ENCODE data around the gene PTPN4. TPM values are rescaled to one million over a fixed set of nuclear protein-coding genes. Genes with fewer than 3 reads are reported as not detected.
A peak's percentile ranks its signal among the peaks of the same experiment; 100 is the strongest.
"Not testable (repeated sequence)": the region's sequence is repeated elsewhere in the genome, so short reads cannot be mapped to it uniquely, and the experiment has no call there.

PTPN4 gene
- total RNA-seq, 1 experiment from 2014 or later = 80.5 TPM

DNA sequence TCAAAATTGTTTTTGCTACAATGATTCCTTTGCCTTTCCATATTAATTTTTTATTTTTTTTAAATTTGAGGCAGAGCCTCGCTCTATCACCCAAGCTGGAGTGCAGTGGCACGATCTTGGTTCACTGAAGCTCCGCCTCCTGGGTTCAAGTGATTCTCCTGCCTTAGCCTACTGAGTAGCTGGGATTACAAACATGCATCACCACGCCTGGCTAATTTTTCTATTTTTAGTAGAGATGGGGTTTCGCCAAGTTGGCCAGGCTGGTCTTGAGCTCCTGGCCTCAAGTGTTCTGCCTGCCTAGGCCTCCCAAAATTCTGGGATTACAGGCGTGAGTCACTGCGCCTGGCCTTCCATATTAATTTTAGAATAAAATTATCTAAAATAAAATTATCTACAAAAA lies 41.3 kb downstream of the PTPN4 start:
- Histone ChIP-seq H3K27me3 (ENCODE audit: insufficient read depth, low read length) (no peaks in the 10 kb centered on the region), H3K9ac (ENCODE audit: extremely low read depth, insufficient read length, low read length) (no peak overlapping the region), H3K23ac (ENCODE audit: insufficient read length, low read depth, low read length) (no peak overlapping the region), H4K5ac (ENCODE audit: insufficient read length, low read depth, low read length) (no peak overlapping the region), H3K18ac (ENCODE audit: insufficient read length, low read depth, low read length) (no peak overlapping the region), H3K9me3 (ENCODE audit: control insufficient read depth, low read depth, low read length) (no peaks in the 10 kb centered on the region), H3K4ac (ENCODE audit: low read depth, low read length) (no peak overlapping the region), H3K27ac (ENCODE audit: insufficient read length, low read depth, low read length) (no peak overlapping the region), H4K91ac (ENCODE audit: insufficient read length, low read depth, low read length) (no peak overlapping the region), H3K4me1 (ENCODE audit: insufficient read depth, low read length) (no peaks in the 10 kb centered on the region), H2BK120ac (ENCODE audit: low read depth, low read length, poor library complexity, severe bottlenecking) (no peak overlapping the region), H2BK20ac (ENCODE audit: low read depth, low read length, poor library complexity, severe bottlenecking) (no peak overlapping the region), H2BK12ac (ENCODE audit: insufficient read length, low read depth, low read length) (no peak overlapping the region), H3K23me2 (ENCODE audit: insufficient read length, low read depth, low read length, poor library complexity, severe bottlenecking) (no peaks in the 10 kb centered on the region), H4K8ac (replicated peaks; ENCODE audit: insufficient read length, low read depth, low read length) (no peak overlapping the region), H3K4me2 (ENCODE audit: insufficient read depth, insufficient read length, low read length) (no peak overlapping the region), H3T11ph (ENCODE audit: low read length) (no peak overlapping the region), H3K14ac (ENCODE audit: insufficient read depth, low read length) (no peak overlapping the region), H3K79me2 (ENCODE audit: insufficient read depth, low read length) (peaks cover 12% of the 10 kb centered on the region; the same call in 1 of the 2 replicates), H3K56ac (ENCODE audit: insufficient read length, low read depth, low read length) (no peak overlapping the region), H2BK15ac (ENCODE audit: low read depth, low read length) (no peak overlapping the region), H2BK5ac (ENCODE audit: insufficient read length, low read length) (no peak overlapping the region), H4K20me1 (ENCODE audit: control insufficient read depth, insufficient read depth, insufficient read length) (no peaks in the 10 kb centered on the region), H3K79me1 (ENCODE audit: insufficient read depth, low read depth, low read length, poor library complexity, severe bottlenecking) (no peaks in the 10 kb centered on the region), H2AFZ (ENCODE audit: low read length) (no peak overlapping the region), H2AK5ac (ENCODE audit: insufficient read length, low read length) (no peak overlapping the region)
- Mint-ChIP-seq H3K27me3 (ENCODE audit: low read depth) (no peaks in the 10 kb centered on the region), H3K9me3 (peaks cover 17 to 21% of the 10 kb centered on the region in 2 experiments), H3K36me3 (ENCODE audit: insufficient read depth in 1 of 3, low read depth in 3 of 3) (peaks cover 18 to 25% (median 22%) of the 10 kb centered on the region in 3 experiments), H3K4me3 (no peak overlapping the region), H3K4me1 (peaks cover 51 to 63% of the 10 kb centered on the region in 2 experiments), H3K27ac (peak overlapping the region in 1 of 3 experiments; percentile 97; a peak in 1 of 7 replicates)
- no CpG with 5 or more reads among the region's 7 CpGs for WGBS (ENCODE audit: extremely low coverage, insufficient read length, low lambda C conversion rate)
- TF ChIP-seq, protein P1, sequence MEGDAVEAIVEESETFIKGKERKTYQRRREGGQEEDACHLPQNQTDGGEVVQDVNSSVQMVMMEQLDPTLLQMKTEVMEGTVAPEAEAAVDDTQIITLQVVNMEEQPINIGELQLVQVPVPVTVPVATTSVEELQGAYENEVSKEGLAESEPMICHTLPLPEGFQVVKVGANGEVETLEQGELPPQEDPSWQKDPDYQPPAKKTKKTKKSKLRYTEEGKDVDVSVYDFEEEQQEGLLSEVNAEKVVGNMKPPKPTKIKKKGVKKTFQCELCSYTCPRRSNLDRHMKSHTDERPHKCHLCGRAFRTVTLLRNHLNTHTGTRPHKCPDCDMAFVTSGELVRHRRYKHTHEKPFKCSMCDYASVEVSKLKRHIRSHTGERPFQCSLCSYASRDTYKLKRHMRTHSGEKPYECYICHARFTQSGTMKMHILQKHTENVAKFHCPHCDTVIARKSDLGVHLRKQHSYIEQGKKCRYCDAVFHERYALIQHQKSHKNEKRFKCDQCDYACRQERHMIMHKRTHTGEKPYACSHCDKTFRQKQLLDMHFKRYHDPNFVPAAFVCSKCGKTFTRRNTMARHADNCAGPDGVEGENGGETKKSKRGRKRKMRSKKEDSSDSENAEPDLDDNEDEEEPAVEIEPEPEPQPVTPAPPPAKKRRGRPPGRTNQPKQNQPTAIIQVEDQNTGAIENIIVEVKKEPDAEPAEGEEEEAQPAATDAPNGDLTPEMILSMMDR (conservative IDR thresholded peaks at IDR 0.05) = no peak
- DNase-seq = no peak

DNA sequence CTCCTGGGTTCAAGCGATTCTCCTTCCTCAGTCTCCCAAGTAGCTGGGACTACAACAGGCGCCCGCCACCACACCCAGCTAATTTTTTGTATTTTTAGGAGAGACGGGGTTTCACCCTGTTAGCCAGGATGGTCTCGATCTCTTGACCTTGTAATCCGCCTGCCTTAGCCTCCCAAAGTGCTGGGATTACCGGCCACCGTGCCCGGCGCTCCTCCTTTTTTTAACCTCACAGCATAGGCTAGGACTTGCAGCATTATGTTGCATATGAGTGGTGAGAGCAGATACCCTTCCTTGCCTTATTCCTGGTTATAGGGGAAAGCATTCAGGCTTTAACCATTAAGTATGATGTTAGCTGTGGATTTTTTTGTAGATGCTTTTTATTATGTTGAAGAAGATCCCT lies 42.3 kb downstream of the PTPN4 start:
- no CpG with 5 or more reads among the region's 10 CpGs for WGBS (ENCODE audit: extremely low coverage, insufficient read length, low lambda C conversion rate)
- not testable (repeated sequence) for H4K20me1 ChIP-seq (ENCODE audit: control insufficient read depth, insufficient read depth, insufficient read length); H4K5ac ChIP-seq (ENCODE audit: insufficient read length, low read depth, low read length); H3K79me1 ChIP-seq (ENCODE audit: insufficient read depth, low read depth, low read length, poor library complexity, severe bottlenecking); H3K4me2 ChIP-seq (ENCODE audit: insufficient read depth, insufficient read length, low read length); H3K27me3 Mint-ChIP-seq (ENCODE audit: low read depth); H3K56ac ChIP-seq (ENCODE audit: insufficient read length, low read depth, low read length); H2AFZ ChIP-seq (ENCODE audit: low read length); H3K18ac ChIP-seq (ENCODE audit: insufficient read length, low read depth, low read length); H3K23ac ChIP-seq (ENCODE audit: insufficient read length, low read depth, low read length); H3K4me3 Mint-ChIP-seq; H3K9me3 ChIP-seq (ENCODE audit: control insufficient read depth, low read depth, low read length); H3K4ac ChIP-seq (ENCODE audit: low read depth, low read length); H3K14ac ChIP-seq (ENCODE audit: insufficient read depth, low read length); H2AK5ac ChIP-seq (ENCODE audit: insufficient read length, low read length); H3K9ac ChIP-seq (ENCODE audit: extremely low read depth, insufficient read length, low read length); H3K27me3 ChIP-seq (ENCODE audit: insufficient read depth, low read length); H2BK12ac ChIP-seq (ENCODE audit: insufficient read length, low read depth, low read length); H3K27ac ChIP-seq (ENCODE audit: insufficient read length, low read depth, low read length); H2BK120ac ChIP-seq (ENCODE audit: low read depth, low read length, poor library complexity, severe bottlenecking); H2BK5ac ChIP-seq (ENCODE audit: insufficient read length, low read length); H4K91ac ChIP-seq (ENCODE audit: insufficient read length, low read depth, low read length); H2BK15ac ChIP-seq (ENCODE audit: low read depth, low read length); H2BK20ac ChIP-seq (ENCODE audit: low read depth, low read length, poor library complexity, severe bottlenecking); H4K8ac ChIP-seq (replicated peaks; ENCODE audit: insufficient read length, low read depth, low read length); H3K79me2 ChIP-seq (ENCODE audit: insufficient read depth, low read length); H3K4me1 ChIP-seq (ENCODE audit: insufficient read depth, low read length); H3T11ph ChIP-seq (ENCODE audit: low read length); H3K23me2 ChIP-seq (ENCODE audit: insufficient read length, low read depth, low read length, poor library complexity, severe bottlenecking)
- peaks cover 51 to 61% of the 10 kb centered on the region in 2 experiments for H3K4me1 Mint-ChIP-seq
- H3K27ac Mint-ChIP-seq = peak overlapping the region; percentile 17 to 82 (median 82); a peak in 4 of 7 replicates
- peaks cover 17 to 21% of the 10 kb centered on the region in 2 experiments for H3K9me3 Mint-ChIP-seq
- DNase-seq = peak; percentile 35
- peaks cover 20 to 33% (median 24%) of the 10 kb centered on the region in 3 experiments for H3K36me3 Mint-ChIP-seq (ENCODE audit: insufficient read depth in 1 of 3, low read depth in 3 of 3)
